IPS DF 4.7 (cell line): ENCODE results near the gene CKAP2L.
A peak's percentile ranks its signal among the peaks of the same experiment; 100 is the strongest.

ENCODE experiments used
- DNase-seq: peaks from one replicate; pipeline ENCODE4 v3.0.0-alpha.2; 2013; ENCODE audit warnings: low spot score; ENCODE audit errors: extremely low read depth

CKAP2L gene

DNA sequence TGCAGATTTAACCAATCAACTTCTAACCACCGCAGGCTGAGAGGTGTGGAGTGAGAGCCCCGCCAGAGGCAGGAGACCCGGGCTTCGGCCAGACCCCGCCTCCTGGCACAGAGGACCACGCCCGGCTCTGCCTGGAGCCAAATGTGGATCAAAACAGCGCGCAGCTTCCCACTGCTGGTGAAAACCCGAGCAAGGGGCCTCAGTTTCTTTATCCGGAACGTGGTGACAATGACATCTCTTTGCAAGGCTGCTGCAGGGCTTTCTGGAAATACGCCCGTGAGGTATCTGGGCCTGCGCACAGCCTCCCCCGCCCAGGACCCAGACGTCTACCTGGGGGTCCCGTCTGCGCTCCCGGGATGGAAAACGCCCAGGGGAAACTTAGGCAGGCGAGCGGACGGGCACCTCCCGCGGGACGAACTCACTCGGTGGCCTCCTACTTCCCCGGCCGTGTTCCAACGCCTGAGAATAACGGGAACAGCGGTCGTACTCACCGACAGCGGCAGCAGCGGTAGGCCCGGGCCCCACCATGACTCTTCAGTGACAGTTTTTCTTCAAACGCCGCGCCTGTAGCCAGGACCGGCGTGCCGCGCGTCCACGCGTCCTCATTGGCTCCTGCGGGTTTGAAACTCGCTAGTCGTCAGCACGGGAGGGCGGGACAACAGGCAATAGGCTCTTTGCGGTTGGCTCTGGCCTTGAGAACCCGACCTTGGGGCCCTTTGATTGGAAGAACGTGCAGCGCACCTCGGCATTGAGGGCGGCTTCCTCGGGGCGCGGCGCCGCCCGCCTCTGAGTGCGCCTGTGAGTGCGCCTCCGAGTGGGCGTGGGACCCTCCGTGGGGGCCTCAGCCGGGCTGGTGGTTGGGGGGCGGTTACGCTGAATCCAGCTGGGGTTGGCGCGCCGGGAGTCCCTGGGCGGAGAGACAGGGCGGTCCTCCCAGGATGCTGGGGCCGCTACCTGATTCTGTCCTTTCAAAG lies at the start of gene CKAP2L:
Gene CKAP2L (minus strand): TSS at position 539 of the 974 bp plus-strand sequence. CDS start 11 bp downstream, at position 528.
- peak; percentile 93 for DNase-seq

DNA sequence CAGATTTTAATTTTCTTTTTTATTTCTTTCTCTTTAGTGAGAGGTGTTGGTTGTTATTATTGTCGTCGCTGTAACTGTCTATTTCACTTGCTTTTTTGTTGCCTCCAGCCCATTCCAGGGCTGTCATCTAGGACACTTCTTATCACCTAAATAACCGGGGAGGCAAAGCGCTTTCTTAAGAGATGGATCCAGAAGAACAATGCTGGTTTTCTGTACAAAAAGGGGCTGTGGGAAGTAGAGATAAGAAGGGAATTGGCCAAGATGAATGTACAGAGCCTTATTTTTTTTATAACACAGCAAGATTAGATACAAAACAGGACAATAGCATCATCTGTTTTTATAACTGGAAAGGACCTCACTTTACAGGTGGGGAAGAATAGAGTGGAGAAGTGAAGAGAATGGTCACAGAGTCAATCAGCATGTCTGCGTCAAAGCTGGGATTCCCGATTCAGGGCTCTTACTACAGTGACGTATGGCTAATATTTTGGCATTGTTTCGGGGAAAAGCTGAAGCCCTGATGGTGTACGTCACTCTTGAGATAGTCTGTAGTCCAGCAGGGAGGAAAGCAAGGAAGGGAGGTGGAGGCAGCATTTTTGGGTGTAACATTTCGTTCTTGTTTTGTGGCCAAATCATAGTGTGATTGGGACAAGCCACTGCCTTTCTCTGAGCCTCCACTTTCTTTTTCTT lies 49.0 kb upstream of the CKAP2L start:
- no peak for DNase-seq

DNA sequence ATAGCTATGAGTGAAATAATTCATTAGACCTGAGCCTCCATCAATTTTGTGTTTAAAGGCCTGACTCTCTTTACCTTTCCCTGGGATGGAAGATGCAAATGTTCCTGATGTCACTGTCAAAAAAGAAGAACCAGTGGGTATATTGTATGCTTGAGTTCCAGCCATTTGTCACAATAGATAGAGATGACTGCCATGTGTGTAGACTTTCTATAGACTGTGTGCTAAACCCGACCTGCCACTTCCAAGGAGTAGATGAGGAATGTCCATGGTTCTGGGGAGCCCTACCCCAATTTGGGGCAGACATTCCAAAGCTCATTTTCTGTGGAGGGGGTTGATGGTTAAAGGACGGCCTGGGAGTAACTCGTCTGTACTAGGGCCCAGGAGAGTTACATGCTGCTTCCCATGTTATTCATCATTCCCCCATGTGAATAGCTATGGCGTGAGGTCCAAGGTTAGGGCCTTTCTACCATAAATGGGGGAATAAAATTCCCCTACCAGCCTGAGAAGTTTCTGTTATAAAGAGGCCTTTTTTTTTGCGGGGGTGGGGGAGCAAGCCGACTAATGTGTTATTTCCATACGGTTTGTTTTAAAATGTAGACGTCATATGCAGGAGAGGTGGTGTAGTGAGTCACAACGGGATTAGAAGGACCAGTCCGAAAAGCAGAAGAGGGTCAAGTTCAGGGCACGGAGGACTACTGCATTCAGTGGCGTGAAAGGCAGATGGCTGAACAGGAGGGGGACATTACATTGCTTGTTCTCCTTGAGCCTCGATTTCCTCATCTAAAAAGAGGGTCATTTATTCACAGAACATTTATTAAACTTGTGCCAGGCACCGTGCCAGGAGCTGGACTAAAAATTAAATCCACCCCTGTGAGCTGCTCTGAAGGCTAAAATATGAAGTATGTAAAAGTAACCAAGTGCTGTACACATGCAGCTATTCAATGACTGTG lies 48.2 kb upstream of the CKAP2L start:
- no peak for DNase-seq

DNA sequence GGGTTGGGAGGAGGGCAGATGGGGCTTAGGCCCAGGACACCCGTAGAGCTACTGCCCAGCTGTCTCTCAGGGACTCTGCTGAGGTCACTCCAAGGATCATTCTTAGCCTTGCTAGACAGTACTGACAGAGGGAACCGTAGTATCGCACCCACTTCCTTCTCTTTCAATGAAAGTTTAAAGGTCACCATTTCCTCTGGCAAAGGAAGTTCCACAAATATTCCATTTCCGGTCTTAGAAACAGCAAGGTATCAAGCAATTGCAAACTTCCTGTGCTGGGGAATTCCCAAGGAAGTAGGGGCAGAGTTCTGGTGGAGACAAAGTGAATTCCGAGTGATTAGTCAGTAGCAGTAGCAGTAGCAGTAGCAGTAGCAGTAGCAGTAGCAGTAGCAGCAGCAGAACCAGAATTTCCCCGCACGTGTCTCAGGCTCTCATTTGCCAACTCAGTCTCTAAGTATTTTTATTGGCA lies 47.5 kb upstream of the CKAP2L start:
- no peak for DNase-seq

- no peak for DNase-seq
Measured at GRCh38 chr2:112811276-112811831, 46.9 kb upstream of the CKAP2L start.

DNA sequence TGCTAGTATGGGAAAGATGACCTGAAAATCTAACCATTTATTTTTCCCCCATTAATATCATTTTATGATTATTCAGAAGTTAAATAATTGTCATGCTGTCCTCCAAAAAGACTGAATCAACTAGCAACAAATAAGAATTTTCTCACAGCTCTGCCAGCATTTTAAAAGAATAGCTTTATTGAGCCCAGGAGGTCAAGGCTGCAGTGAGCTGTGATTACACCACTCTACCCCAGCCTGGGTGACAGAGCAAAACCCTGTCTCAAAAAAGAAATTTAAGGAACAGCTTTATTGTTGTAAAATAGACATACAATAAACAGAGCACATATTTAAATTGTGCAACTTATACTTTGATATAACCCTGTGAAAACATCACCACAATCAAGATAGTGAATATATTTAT lies 44.7 kb upstream of the CKAP2L start:
- DNase-seq: no peak

DNA sequence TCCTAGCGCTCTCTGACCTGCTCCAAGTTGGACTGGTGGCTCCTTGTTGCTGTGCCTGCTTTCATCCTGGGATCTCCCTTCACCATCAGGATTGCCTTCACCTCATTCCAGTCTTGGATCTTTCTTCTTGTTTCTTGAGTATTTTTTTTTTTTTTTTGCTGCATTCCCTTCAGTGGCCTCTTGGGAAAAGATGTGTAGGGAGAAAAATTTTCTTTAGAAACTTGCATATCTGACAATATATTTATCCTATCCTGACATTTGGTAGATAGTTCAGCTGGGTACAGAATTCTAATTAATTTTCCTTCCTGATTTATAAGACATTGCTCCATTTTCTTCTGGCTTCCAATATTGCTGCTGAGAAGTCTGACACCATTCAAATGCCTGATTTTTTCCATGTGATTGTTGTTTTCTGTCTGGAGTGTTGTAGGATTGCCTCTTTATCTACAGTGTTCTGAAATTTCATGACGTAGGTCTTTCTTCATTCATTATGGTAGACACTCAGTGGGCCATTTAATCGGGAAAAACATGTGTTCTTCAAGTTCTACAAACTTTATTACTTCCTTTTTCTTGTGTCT lies 42.9 kb upstream of the CKAP2L start:
- DNase-seq: no peak

DNA sequence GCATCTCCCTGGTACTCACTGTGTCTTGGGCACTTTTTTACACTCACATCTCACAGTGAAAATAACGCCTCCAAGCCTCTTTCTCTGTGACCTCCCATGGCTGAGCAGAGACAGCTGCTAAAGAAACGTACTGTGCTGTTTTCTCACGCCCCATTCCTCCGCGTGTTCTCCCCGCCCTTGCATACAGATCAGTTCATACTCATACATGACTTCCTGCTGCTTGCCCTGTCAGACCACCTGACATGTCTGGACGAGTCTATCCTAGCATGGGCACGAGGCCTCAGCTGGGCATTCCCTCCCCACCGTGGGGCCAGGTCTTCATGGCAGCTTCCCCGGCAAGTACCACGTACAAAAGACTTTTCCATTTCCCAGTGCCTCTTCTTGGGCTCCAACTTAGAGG lies 41.1 kb upstream of the CKAP2L start:
- DNase-seq: no peak

DNA sequence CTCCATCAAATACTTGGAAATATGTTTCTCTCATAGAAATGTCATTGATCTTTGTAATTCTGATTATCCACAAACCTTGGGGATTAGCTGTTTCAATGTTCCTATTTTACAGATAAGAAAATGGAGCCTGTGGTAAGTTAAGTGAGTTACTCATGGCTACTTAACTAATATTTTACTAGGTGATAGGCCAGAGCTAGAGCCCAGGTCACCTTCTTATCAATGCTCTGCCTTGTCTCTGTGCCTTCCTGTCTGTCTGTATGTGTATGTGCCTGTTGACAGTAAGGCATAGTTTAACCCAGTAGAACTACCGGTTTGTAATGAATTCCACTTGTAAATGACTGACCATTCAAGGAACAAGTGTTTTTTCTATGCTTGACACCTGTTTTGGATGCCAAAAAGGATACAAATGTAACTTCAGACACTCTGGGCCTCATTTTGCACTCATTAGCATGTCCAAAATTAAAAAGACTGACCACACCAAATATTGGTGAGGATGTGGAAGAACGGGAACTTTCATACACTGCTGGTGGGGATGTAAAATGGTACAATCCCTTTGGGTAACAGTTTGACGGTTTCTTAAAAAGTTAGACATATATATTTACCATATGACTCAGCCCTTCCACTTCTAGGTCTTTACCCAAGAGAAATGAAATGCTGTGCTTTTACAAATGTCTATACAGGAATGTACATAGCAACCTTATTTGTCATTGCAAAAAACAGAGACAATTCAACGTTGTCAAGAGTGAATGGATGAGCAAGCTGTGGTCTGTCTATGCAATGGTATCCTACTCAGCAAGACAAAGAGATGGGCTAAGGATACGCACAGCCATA lies 39.5 kb upstream of the CKAP2L start:
- no peak for DNase-seq

DNA sequence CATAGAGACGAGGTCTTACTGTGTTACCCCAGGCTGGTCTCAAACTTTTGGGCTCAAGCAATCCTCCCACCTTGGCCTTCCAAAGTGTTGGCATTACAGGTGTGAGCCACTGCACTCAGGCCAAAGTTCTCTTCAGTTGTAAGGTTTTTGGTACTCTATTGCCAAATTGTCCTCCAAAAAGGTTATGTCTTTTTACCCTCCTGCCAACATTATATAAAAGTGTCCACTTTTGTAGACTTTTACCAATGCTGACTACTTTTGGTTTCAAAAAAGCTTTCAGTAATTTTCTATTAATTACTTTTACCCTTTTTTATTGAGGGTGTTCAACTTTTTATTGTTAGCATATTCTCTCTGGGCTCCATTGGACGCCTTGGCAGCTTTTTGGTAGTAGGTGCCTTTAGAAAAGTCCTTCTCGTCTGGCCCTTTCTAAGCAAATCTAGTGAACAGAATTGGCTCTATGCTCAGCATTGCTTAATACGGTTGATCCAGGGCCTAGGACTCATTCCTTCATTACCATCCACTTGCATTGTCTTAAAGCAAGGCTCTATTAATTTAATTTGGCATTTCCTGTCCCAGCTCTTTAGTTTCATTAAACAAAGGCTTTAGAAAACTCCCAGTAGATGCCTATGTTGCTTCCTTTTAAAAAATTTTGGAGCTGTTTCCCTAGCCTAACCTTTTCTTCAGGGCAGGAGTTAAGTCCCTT lies 36.6 kb upstream of the CKAP2L start:
- no peak for DNase-seq

DNA sequence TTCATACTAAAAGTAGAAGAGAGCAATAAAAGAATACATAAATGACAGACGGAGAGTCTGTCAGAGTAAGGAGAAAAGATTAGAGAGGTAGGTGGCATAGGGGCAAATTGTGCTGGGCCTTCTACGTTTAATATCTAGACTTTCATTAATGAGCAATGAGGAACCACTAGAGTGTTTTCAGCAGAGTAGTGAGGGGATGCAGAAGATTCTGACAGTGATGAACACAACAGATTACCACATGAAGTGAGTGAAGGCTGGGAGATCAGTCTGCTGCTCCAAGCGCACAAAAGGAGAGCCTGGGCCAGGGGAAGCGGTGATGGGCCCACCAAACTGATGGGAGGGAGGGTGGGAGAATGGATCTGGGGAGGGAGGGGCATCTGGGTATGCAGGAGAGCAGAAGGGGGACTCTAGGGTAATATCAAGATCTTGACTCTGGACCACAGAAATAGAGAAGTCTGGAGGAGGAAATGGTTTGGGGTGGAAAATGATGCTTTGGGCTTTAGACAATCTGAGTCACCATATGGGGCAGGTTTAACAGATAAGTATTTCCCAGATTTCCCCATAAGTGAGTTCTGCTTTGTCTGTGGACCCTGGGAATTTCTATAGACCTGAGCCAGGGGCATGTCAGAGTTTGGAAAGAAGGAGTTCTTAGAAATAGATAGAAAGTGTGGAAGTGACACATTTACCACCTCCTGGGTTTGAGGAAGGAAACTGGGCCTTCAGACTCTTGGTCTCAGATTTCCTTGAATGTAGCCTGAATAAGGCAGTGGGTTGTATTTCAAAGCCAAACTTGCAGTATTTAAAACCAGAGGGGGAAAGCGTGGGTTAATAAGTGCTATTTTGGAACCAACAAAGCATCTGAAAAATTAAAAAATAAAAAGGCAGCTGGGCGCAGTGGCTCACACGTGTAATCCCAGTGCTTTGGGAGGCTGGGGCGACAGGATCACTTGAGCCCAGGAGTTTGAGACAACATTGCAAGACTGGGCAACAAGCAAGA lies 34.9 kb upstream of the CKAP2L start:
- DNase-seq: no peak

DNA sequence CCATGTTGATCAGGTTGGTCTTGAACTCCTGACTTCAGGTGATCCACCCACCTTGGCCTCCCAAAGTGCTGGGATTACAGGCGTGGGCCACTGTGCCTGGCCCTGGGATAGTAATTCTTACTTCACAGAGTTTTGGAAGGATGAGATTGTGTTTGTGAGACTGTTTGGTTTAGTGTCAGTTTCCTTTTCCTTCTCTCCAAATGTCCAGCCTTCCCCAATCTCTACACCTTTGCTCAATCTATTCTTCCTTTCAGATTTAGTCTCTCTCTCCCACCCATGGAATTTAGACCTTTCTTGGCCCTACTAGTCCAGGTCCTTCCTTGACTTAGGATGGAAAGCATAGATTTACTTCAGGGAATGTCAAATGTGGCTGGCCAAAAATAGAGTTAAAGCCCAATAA lies 32.1 kb upstream of the CKAP2L start:
- DNase-seq: no peak

- no peak for DNase-seq
Measured at GRCh38 chr2:112795774-112796173, 31.4 kb upstream of the CKAP2L start.

GRCh38 chr2:112794841-112795240 lies 30.4 kb upstream of the CKAP2L start:
- no peak for DNase-seq

GRCh38 chr2:112794131-112794733 lies 29.8 kb upstream of the CKAP2L start:
- DNase-seq: no peak

DNA sequence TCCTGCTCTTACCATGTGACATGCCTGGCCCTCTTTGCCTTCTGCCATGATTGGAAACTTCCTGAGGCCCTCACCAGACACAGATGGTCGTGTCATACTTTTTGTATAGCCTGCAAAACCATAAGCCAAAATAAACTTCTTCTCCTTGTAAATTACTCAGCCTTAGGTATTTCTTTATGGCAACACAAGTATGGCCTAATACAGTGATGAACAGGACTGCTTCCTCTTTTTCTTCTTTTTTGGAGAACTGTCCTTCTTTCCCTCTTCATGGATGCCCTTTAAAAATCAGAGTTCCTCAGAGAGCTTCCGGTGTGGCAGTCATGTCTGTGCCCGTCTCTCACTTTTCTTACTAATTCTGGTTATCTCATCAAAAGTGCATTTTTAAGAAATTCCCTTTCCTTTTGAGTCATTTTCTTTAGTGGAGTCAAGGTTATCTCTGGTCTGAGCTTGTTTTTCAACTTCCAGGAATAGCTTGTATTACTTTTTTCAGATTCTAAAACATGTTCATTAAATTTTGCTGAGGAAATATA lies 29.1 kb upstream of the CKAP2L start:
- no peak for DNase-seq

DNA sequence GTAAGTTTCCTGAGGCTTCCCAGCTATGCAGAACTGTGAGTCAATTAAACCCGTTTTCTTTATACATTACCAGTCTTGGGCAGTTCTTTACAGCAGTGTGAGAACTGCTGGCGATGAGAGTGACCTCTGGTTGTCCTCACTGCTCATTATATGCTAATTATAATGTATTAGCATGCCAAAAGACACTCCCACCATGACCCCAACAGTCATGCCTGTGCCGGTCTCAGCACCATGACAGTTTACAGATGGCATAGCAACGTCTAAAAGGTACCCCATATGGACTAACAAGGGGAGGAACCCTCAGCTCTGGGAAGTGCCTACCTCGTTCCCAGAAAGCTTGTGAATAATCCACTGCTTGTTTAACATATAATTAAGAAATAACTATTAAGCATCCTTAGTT lies 28.0 kb upstream of the CKAP2L start:
- DNase-seq: no peak
